Measurements from ENCODE around the gene MGST2.

MGST2 gene

GRCh38 chr4:139718358-139718757 lies 52.7 kb downstream of the MGST2 start:
- no peak for TF ChIP-seq TSHZ2 (CRISPR knock-in tag; IDR thresholded peaks at IDR 0.05)
- no peak for ATAC-seq

DNA sequence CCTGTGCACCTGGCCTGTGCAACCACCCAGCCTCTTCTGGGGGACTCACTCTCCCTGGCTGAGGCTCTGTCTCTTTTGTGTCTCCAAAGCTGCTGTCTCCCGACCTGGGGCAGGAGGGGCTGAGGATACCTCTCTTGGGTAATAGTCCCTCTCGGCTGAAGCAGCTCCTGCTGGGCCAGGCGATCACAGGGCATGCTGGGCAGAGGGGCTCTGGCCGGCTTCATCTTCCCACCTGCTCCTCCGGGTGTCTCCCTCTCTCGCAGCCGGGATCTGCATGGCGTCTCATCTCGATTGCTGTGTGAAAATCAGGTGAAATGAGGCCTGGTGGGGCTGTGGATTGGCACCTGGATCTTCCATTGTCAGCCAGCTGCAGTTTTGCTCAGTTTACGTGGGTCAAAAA lies 53.2 kb downstream of the MGST2 start:
- ATAC-seq, result no peak
- no peak for TF ChIP-seq BACH2 (CRISPR knock-in tag; IDR thresholded peaks at IDR 0.05; ENCODE audit: borderline replicate concordance)
- TF ChIP-seq TSHZ2 (CRISPR knock-in tag; IDR thresholded peaks at IDR 0.05), result no peak
- no peak for TF ChIP-seq TCF4 (CRISPR knock-in tag; IDR thresholded peaks at IDR 0.05; ENCODE audit: borderline replicate concordance)
- TF ChIP-seq SNAI2 (CRISPR knock-in tag; IDR thresholded peaks at IDR 0.05), result no peak
- TF ChIP-seq, protein P1, sequence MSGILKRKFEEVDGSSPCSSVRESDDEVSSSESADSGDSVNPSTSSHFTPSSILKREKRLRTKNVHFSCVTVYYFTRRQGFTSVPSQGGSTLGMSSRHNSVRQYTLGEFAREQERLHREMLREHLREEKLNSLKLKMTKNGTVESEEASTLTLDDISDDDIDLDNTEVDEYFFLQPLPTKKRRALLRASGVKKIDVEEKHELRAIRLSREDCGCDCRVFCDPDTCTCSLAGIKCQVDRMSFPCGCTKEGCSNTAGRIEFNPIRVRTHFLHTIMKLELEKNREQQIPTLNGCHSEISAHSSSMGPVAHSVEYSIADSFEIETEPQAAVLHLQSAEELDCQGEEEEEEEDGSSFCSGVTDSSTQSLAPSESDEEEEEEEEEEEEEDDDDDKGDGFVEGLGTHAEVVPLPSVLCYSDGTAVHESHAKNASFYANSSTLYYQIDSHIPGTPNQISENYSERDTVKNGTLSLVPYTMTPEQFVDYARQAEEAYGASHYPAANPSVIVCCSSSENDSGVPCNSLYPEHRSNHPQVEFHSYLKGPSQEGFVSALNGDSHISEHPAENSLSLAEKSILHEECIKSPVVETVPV (CRISPR knock-in tag; IDR thresholded peaks at IDR 0.05), result no peak
- TF ChIP-seq ESRRG (CRISPR knock-in tag; IDR thresholded peaks at IDR 0.05), result no peak
- TF ChIP-seq RARB (CRISPR knock-in tag; IDR thresholded peaks at IDR 0.05), result no peak
- no peak for TF ChIP-seq ZNF565 (CRISPR knock-in tag; conservative IDR thresholded peaks at IDR 0.05; ENCODE audit: low read depth)
- no peak for TF ChIP-seq ZC3H10 (CRISPR knock-in tag; IDR thresholded peaks at IDR 0.05)
- no peak for TF ChIP-seq ISL1 (CRISPR knock-in tag; IDR thresholded peaks at IDR 0.05)
- no peak for TF ChIP-seq PPARA (CRISPR knock-in tag; IDR thresholded peaks at IDR 0.05; ENCODE audit: borderline replicate concordance)
- TF ChIP-seq, protein P2, sequence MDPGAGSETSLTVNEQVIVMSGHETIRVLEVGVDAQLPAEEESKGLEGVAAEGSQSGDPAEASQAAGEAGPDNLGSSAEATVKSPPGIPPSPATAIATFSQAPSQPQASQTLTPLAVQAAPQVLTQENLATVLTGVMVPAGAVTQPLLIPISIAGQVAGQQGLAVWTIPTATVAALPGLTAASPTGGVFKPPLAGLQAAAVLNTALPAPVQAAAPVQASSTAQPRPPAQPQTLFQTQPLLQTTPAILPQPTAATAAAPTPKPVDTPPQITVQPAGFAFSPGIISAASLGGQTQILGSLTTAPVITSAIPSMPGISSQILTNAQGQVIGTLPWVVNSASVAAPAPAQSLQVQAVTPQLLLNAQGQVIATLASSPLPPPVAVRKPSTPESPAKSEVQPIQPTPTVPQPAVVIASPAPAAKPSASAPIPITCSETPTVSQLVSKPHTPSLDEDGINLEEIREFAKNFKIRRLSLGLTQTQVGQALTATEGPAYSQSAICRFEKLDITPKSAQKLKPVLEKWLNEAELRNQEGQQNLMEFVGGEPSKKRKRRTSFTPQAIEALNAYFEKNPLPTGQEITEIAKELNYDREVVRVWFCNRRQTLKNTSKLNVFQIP (CRISPR knock-in tag; IDR thresholded peaks at IDR 0.05; ENCODE audit: borderline replicate concordance, low read depth), result no peak
- TF ChIP-seq CREB5 (CRISPR knock-in tag; IDR thresholded peaks at IDR 0.05; ENCODE audit: low read depth), result no peak
- no peak for TF ChIP-seq ARNTL (CRISPR knock-in tag; IDR thresholded peaks at IDR 0.05; ENCODE audit: borderline replicate concordance, low read depth)
- TF ChIP-seq TOX (CRISPR knock-in tag; IDR thresholded peaks at IDR 0.05; ENCODE audit: borderline replicate concordance), result no peak

- no peak for ATAC-seq
- no peak for TF ChIP-seq ZFP3 (CRISPR knock-in tag; IDR thresholded peaks at IDR 0.05)
- TF ChIP-seq TCF4 (CRISPR knock-in tag; IDR thresholded peaks at IDR 0.05; ENCODE audit: borderline replicate concordance), result no peak
- TF ChIP-seq RARB (CRISPR knock-in tag; IDR thresholded peaks at IDR 0.05), result no peak
- TF ChIP-seq SNAI2 (CRISPR knock-in tag; IDR thresholded peaks at IDR 0.05), result no peak
- no peak for TF ChIP-seq ZNF70 (CRISPR knock-in tag; IDR thresholded peaks at IDR 0.05)
- no peak for TF ChIP-seq OSR1 (CRISPR knock-in tag; IDR thresholded peaks at IDR 0.05)
- no peak for TF ChIP-seq PPARA (CRISPR knock-in tag; IDR thresholded peaks at IDR 0.05; ENCODE audit: borderline replicate concordance)
- TF ChIP-seq, protein P1 (CRISPR knock-in tag; IDR thresholded peaks at IDR 0.05), result no peak
- no peak for TF ChIP-seq CREB5 (CRISPR knock-in tag; IDR thresholded peaks at IDR 0.05; ENCODE audit: low read depth)
- no peak for TF ChIP-seq ESRRG (CRISPR knock-in tag; IDR thresholded peaks at IDR 0.05)
- TF ChIP-seq ZFP30 (CRISPR knock-in tag; IDR thresholded peaks at IDR 0.05), result no peak
These were observed 53.9 kb downstream of the MGST2 start for GRCh38 chr4:139719381-139720101.

Data from SK-N-SH treated with all-trans-retinoic acid at 6 μM for 48 hours (cell line).